IPS-18c (cell line): ENCODE results near the gene KIF18B.

ENCODE experiments used
- H3K4me3 ChIP-seq: 2 replicates; pipeline ENCODE4 v1.7.0; 2013; ENCODE audit warnings: low read depth, mild to moderate bottlenecking, low read length, moderate library complexity; ENCODE audit not compliant: insufficient read depth
- H3K9me3 ChIP-seq: one replicate; pipeline ENCODE4 v1.6.1; 2013; ENCODE audit warnings: mild to moderate bottlenecking, low read length, moderate library complexity; ENCODE audit not compliant: control insufficient read depth, insufficient read depth

The KIF18B gene

GRCh38 chr17:44903012-44903685 lies 44.4 kb downstream of the KIF18B start:
- Histone ChIP-seq H3K9me3 (no peaks in the 10 kb centered on the region), H3K4me3 (no peak overlapping the region)

- Histone ChIP-seq H3K9me3 (no peaks in the 10 kb centered on the region), H3K4me3 (no peak overlapping the region)
These were observed 45.3 kb downstream of the KIF18B start for GRCh38 chr17:44902135-44902760.

GRCh38 chr17:44901411-44901921 lies 46.1 kb downstream of the KIF18B start:
- H3K4me3 ChIP-seq = no peak overlapping the region
- no peaks in the 10 kb centered on the region for H3K9me3 ChIP-seq

GRCh38 chr17:44900894-44901293 lies 46.7 kb downstream of the KIF18B start:
- no peaks in the 10 kb centered on the region for H3K9me3 ChIP-seq
- no peak overlapping the region for H3K4me3 ChIP-seq

GRCh38 chr17:44899074-44899782 lies 48.3 kb downstream of the KIF18B start, which contains the start of gene EFTUD2:
EFTUD2 (minus strand) TSS chr17:44899445; CDS start chr17:44894521, 4,924 bp downstream.
- Histone ChIP-seq H3K4me3 (peak within 1 kb of the TSS; percentile 87), H3K9me3 (no peaks in the 10 kb centered on the region)

GRCh38 chr17:44898768-44899073 lies 48.9 kb downstream of the KIF18B start:
- Histone ChIP-seq H3K4me3 (peak overlapping the region; percentile 87), H3K9me3 (no peaks in the 10 kb centered on the region)

GRCh38 chr17:44894642-44895041 lies 52.9 kb downstream of the KIF18B start:
- H3K4me3 ChIP-seq = no peak overlapping the region
- no peaks in the 10 kb centered on the region for H3K9me3 ChIP-seq

GRCh38 chr17:44892250-44892649 lies 55.3 kb downstream of the KIF18B start:
- no peak overlapping the region for H3K4me3 ChIP-seq
- H3K9me3 ChIP-seq = peaks cover 2% of the 10 kb centered on the region

- Histone ChIP-seq H3K4me3 (no peak overlapping the region), H3K9me3 (peaks cover 4% of the 10 kb centered on the region)
These were observed 58.6 kb downstream of the KIF18B start for GRCh38 chr17:44889003-44889402.

- Histone ChIP-seq H3K9me3 (peaks cover 4% of the 10 kb centered on the region), H3K4me3 (no peak overlapping the region)
These were observed 59.3 kb downstream of the KIF18B start for GRCh38 chr17:44887971-44888954.

- peaks cover 4% of the 10 kb centered on the region for H3K9me3 ChIP-seq
- H3K4me3 ChIP-seq = no peak overlapping the region
These were observed 60.6 kb downstream of the KIF18B start for GRCh38 chr17:44887016-44887415.

GRCh38 chr17:44884941-44885340 lies 62.6 kb downstream of the KIF18B start:
- Histone ChIP-seq H3K4me3 (no peak overlapping the region), H3K9me3 (peaks cover 4% of the 10 kb centered on the region)

- no peak overlapping the region for H3K4me3 ChIP-seq
- H3K9me3 ChIP-seq = peaks cover 2% of the 10 kb centered on the region
These were observed 66.4 kb downstream of the KIF18B start for GRCh38 chr17:44881145-44881544.

- no peaks in the 10 kb centered on the region for H3K9me3 ChIP-seq
- no peak overlapping the region for H3K4me3 ChIP-seq
These were observed 67.5 kb downstream of the KIF18B start for GRCh38 chr17:44880062-44880461.

- H3K4me3 ChIP-seq = no peak overlapping the region
- H3K9me3 ChIP-seq = no peaks in the 10 kb centered on the region
These were observed 68.2 kb downstream of the KIF18B start for GRCh38 chr17:44879376-44879775.

- no peak overlapping the region for H3K4me3 ChIP-seq
- no peaks in the 10 kb centered on the region for H3K9me3 ChIP-seq
These were observed 68.8 kb downstream of the KIF18B start for GRCh38 chr17:44878627-44879221.

GRCh38 chr17:44877121-44877520 lies 70.5 kb downstream of the KIF18B start:
- Histone ChIP-seq H3K9me3 (no peaks in the 10 kb centered on the region), H3K4me3 (no peak overlapping the region)
